Raji (cell line): Measurements from ENCODE around the gene DEAF1.

Source experiments
- POLR2A ChIP-seq: IDR thresholded peaks from 2 replicates; pipeline ENCODE4 v1.6.1; 2011; ENCODE audit warnings: low read depth, low read length, control low read depth; ENCODE audit not compliant: insufficient read depth

DEAF1 gene

DNA sequence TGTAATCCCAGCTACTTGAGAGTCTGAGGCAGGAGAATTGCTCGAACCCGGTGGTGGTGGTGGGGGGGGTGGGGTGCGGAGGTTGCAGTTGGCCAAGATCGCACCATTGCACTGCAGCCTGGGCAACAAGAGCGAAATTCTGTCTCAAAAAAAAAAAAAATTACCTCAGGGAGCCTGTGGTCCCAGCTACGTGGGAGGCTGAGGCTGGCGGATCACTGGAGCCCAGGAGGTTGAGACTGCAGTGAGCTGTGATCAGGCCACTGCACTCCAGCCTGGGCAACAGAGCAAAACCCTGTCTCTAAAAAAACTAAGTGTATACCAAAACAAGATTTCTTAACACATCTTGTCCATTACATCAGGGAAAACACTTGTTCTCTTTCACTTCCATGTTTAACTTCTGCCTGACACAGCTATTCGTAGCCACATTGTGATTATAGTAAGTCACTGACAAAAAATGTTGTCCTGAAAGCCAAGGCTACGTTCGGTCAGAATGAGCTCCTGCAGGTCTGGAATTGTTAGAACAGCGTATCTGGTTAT, 2.0 kb upstream of the DEAF1 start:
- no peak for TF ChIP-seq POLR2A

GRCh38 chr11:695538-696248, 671 bp upstream of the DEAF1 start, which contains the start of gene TMEM80:
Gene TMEM80 (plus strand): TSS chr11:695816. CDS start chr11:695828, 12 bp downstream.
- TF ChIP-seq POLR2A: peak; percentile 80

DNA sequence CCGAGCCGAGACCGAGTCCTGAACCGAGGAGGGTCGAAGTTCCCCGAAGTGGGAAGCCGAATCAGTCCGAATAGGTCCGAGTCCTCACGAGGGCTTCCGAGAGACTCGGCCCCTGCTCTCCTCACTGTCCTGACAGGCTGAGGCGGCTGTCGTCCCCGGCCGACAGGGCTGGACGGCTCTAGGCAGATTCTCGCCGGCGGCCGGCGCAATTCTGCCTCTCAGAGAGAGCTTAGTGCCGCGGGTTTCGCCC, 191 bp upstream of the DEAF1 start:
- no peak for TF ChIP-seq POLR2A

DNA sequence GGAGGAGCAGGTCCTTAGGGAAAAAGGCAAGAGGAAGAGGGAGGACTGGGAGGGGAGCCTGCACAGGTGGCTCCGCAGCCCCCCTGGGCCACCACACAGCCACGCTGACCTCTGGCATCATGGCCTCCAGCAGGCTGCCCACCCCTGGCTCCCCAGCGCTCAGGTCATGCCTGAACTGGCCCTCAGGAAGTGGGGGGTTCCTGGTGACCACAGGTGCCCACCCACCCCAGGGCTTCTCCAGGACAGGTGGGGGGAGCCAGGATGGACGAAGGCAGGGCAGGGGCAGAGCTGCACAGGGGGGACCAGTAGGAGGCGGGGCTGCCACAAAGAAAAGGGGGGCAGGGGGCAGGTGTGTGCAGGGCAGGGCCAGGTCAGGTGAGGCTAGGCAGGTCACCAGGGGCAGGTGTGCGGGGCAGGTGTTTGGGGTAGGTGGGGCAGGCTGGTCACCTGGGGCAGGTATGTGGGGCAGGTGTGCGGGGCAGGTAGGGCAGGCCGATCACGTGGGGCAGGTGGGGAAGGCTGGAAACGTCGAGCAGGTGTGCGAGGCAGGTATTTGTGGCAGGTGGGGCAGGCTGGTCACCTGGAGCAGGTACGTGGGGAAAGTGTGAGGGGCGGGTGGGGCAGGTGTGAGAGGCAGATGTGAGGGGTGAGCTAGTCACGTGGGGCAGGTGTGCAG, 997 bp downstream of the DEAF1 start:
- no peak for TF ChIP-seq POLR2A

DNA sequence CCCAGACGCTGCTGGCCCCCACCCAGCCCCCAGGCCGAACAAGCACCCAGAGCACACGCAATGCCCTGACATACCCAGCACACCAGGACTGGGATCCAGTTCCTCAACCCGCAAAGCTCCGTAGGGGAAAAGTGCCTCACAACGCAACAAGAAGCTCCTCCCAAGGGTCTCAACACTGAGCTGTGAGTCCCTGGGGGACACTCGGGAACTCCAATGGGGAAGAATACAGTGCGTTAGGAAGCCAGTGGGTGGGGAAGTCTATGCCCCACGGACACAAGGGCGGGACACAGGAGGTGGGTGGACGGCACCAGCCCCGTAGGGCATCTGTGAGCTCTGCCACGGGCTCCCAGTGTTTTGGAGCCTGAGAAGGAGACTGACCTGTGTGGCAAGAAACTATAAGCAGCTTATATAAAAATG, 1.6 kb downstream of the DEAF1 start:
- no peak for TF ChIP-seq POLR2A

GRCh38 chr11:692824-693414, 2.1 kb downstream of the DEAF1 start:
- no peak for TF ChIP-seq POLR2A

GRCh38 chr11:691710-692590, 3.1 kb downstream of the DEAF1 start:
- TF ChIP-seq POLR2A: no peak

DNA sequence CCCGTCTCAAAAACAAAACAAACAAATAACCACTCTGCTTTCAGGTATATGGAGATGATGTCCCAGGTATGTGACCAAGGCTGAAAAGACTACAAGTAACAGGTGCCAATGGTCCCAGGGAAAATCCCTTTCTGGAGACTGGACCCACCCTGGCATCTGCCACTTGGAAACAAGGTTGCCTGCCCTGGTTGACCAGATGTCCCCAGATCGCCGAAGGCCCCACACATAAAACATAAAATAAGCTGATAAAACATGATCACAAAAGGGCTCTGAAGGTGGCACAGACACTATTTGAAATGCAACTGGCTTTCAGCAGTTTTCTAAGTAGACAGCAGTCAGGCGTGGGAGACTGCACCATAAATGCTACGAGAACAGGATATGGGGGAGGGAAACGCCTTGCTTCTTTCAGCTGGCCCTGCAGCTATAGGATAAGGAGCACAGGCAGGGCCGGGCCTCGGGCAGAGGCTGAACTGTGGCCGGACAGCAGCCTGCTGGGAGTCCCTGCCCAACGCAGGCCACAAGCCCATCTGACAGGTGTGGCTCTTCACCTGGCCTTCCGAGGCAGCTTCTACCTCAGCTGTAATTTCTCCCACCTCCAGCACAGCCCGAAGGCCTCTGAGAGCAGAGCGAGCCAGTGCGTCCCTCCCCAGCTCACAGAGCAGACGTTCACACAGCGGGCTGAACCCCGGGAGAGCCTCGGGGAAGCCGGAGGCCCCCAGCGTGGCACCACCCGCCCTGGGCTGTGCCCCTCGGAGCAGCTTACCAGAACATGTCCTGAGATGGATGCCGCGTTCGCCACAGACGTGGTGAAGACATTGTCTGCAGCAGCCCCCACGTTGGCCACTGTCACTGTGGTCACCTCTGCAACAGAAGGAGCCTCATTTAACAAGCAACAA, 4.0 kb downstream of the DEAF1 start:
- no peak for TF ChIP-seq POLR2A

- no peak for TF ChIP-seq POLR2A
Observed at GRCh38 chr11:689625-690024, 5.4 kb downstream of the DEAF1 start.

- no peak for TF ChIP-seq POLR2A
Observed at GRCh38 chr11:688681-689080, 6.3 kb downstream of the DEAF1 start.

DNA sequence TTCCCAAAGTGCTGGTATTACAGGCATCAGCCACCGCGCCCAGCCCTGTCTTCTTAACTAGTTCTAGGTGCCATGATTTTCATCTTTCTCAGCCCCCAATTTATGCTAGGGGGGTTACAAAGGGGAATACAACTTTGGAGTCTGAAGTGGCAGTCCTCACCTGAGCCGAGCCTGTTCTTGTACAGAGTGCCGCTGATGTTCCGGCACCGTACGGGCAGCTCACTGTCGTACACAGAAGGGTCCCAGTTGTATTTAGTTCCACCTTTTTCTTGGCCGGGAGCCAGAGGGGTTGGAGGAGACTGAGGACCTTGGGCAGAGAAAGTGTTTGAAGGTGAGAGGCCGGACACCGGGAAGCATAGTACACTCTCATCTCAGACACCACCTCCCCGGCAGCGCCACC, 7.3 kb downstream of the DEAF1 start:
- TF ChIP-seq POLR2A: no peak

DNA sequence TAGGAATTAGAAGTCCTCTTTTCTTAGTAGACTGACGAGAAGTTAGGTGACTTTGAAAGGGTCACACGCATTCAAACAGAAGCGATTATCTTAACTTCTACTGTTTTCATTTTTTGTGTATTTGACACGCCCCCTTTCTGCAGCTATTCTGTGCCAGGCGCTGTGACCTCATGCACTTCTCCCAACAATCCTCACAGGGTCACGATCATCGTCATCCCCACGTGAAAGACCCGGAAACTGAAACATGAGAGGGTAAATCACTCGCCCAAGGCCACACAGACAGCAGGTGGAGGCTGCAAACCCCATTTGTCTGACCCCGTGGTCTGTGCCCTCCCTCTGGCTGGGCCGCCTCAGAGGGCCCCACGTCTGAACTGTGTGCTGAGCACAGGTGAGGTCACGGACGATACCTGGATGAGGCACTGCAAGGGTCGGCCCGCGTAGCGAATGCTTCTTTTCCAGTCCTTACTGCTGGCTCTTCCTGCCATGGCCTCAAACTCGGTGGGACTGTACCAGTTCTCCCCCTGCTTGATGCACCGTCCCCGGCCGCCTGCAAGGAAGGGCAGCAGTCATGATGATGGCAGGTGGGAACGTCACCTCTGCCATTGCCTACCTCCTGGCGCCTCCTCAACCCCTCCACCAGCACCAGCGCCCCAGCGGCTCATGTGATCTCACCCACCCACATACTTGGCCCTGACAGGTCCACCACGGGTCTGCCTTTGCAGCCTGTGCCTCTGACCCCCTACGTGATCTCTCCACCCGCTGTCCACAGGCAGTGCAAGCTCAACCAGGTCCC, 8.4 kb downstream of the DEAF1 start:
- TF ChIP-seq POLR2A: no peak

DNA sequence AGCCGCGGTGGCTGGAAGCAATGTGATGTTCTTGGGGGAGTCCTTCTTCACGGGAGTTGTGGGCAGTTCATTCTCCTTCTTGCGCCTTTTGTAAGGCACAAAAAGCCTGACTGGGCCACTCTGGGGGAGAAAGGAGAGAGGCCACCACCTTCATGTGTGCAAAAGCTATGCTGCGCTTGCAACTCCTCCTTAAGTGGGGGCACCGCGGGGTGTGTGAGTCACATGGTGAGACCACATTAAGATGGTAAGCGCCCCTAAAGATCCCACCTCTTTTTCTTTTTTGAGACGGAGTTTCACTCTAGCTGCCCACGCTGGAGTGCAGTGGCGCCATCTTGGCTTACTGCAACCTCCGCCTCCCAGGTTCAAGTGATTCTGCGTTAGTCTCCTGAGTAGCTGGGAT, 14.1 kb downstream of the DEAF1 start:
- TF ChIP-seq POLR2A: no peak

DNA sequence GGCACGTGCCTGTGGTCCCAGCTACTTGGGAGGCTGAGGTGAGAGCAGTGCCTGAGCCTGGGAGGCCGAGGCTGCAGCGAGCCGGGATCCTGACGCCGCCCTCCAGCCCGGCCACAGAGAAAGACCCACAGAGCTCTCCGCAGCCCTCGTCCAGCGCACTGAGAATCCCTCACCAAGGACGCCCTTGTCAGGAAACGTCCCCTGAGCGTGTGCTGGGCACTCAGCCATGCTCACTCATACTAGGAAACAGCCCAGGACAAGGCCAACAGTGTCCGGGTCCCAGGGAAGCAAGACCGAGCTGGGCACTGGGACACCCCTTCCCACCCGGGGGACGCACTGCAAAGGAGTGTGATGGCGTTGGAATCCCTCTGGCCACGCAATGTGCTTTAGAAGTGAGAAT, 14.5 kb downstream of the DEAF1 start:
- TF ChIP-seq POLR2A: no peak
